ENCODE results near the gene PCYT1B.

DNA sequence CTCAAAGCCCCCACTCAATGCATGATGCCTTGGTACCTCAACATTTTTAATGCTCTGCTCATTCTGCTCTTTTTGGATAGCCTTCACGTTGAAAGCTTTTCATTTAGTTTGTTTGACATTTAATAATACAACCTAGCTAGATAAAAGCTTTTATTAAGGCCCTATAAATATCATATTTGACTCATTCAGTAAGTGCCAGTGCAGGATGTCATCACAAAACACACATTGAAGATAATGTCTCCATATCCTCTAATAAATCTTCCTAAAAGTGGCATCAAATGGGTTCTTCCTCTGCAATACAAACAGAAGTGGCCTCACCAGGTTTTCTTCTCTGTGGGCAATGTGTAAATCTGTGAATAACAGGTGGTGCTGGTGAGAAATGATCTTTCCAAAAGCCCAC, 12.0 kb upstream of the PCYT1B start:
- TF ChIP-seq, protein P1, sequence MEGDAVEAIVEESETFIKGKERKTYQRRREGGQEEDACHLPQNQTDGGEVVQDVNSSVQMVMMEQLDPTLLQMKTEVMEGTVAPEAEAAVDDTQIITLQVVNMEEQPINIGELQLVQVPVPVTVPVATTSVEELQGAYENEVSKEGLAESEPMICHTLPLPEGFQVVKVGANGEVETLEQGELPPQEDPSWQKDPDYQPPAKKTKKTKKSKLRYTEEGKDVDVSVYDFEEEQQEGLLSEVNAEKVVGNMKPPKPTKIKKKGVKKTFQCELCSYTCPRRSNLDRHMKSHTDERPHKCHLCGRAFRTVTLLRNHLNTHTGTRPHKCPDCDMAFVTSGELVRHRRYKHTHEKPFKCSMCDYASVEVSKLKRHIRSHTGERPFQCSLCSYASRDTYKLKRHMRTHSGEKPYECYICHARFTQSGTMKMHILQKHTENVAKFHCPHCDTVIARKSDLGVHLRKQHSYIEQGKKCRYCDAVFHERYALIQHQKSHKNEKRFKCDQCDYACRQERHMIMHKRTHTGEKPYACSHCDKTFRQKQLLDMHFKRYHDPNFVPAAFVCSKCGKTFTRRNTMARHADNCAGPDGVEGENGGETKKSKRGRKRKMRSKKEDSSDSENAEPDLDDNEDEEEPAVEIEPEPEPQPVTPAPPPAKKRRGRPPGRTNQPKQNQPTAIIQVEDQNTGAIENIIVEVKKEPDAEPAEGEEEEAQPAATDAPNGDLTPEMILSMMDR (IDR thresholded peaks at IDR 0.05), result no peak
- no peak for TF ChIP-seq POLR2A (IDR thresholded peaks at IDR 0.05)

Measured in testis (tissue), 2 donors.